ENCODE data around the gene FAM124B.

DNA sequence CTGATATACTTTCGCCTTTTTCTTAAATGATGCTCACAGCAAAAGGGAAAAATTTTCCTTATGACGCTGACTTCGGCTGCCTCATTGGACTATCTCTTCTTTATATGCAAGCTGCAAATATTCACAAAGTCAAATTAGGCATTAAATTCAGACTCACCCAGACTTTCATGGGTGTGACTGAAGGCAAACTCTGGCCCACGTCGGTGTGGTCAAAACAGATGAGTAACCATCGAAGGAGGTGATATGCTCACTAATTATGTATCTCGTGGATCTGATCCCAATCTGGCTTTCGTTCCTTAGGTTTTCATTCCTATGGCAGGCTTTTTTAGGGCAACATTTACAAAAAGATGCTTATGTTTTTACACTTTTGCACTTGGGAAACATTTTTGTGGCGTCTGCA is 36.6 kb downstream of the FAM124B start:
- TF ChIP-seq, protein P1, sequence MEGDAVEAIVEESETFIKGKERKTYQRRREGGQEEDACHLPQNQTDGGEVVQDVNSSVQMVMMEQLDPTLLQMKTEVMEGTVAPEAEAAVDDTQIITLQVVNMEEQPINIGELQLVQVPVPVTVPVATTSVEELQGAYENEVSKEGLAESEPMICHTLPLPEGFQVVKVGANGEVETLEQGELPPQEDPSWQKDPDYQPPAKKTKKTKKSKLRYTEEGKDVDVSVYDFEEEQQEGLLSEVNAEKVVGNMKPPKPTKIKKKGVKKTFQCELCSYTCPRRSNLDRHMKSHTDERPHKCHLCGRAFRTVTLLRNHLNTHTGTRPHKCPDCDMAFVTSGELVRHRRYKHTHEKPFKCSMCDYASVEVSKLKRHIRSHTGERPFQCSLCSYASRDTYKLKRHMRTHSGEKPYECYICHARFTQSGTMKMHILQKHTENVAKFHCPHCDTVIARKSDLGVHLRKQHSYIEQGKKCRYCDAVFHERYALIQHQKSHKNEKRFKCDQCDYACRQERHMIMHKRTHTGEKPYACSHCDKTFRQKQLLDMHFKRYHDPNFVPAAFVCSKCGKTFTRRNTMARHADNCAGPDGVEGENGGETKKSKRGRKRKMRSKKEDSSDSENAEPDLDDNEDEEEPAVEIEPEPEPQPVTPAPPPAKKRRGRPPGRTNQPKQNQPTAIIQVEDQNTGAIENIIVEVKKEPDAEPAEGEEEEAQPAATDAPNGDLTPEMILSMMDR (optimal IDR thresholded peaks at IDR 0.05 in 1 of 3, IDR thresholded peaks at IDR 0.05 in 1 of 3, conservative IDR thresholded peaks at IDR 0.05 in 1 of 3; ENCODE audit: extremely low read depth in 1 of 3, insufficient read depth in 2 of 3, low read length in 3 of 3): no peak
- TF ChIP-seq EZH2 (IDR thresholded peaks at IDR 0.05; ENCODE audit: low read length): no peak

Data from keratinocyte (primary cell).